GM12865 (cell line): Measurements from ENCODE around the gene VTI1A.

Source experiments
- DNase-seq: peaks from one replicate; pipeline ENCODE4 v3.0.0; 2010; ENCODE audit warnings: low read depth
- H3K4me3 ChIP-seq: 2 replicates; pipeline ENCODE4 v1.5.1; 2011; ENCODE audit warnings: mild to moderate bottlenecking, low read depth, low read length, control low read depth
- TF ChIP-seq, protein P1 (sequence below): IDR thresholded peaks from 2 replicates; pipeline ENCODE4 v1.5.1; 2011; ENCODE audit warnings: low read length, control low read depth, low read depth, inconsistent platforms; ENCODE audit not compliant: insufficient read depth; ENCODE audit errors: missing control alignments

The VTI1A gene

DNA sequence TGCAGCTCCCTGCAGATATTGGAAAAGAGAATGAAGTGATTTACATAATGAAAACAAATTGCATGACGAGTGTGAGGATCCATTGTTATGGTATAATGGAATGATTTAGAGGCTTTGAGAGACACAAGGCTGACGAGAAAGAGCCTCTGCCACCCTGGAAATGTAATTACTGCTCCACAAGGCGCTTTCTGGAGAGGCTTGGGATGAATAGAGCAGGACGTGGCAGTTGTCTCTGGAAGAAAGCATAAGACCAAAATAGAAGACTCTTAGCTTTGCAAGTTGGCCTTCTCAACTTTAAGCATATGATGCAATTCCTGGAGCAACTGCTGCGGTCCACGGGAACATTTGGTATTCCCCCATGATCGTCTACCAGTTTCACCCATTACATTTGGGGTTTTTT lies 321.1 kb downstream of the VTI1A start:
- TF ChIP-seq, protein P1, sequence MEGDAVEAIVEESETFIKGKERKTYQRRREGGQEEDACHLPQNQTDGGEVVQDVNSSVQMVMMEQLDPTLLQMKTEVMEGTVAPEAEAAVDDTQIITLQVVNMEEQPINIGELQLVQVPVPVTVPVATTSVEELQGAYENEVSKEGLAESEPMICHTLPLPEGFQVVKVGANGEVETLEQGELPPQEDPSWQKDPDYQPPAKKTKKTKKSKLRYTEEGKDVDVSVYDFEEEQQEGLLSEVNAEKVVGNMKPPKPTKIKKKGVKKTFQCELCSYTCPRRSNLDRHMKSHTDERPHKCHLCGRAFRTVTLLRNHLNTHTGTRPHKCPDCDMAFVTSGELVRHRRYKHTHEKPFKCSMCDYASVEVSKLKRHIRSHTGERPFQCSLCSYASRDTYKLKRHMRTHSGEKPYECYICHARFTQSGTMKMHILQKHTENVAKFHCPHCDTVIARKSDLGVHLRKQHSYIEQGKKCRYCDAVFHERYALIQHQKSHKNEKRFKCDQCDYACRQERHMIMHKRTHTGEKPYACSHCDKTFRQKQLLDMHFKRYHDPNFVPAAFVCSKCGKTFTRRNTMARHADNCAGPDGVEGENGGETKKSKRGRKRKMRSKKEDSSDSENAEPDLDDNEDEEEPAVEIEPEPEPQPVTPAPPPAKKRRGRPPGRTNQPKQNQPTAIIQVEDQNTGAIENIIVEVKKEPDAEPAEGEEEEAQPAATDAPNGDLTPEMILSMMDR: no peak
- DNase-seq: no peak
- no peak overlapping the region for H3K4me3 ChIP-seq

DNA sequence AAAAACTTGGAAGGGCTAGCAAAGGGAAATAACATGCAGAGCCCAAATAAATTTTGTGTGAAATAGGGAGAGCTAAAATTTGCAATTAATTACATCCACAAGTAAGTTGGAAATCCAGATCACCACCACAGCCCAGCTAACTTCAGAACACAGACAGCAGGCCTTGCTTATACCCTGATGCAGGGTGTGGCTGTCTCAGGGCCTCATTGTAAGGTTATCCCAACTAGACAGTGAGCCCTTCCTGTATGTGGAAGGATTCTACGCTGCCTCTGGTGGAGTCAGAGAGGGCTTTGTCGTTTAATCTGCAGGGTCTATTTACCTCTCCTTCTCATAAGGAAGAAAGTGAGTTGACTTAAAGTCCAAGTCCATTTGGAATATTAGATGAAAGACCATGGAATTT lies 322.1 kb downstream of the VTI1A start:
- TF ChIP-seq, protein P1: no peak
- no peak overlapping the region for H3K4me3 ChIP-seq
- DNase-seq: no peak

DNA sequence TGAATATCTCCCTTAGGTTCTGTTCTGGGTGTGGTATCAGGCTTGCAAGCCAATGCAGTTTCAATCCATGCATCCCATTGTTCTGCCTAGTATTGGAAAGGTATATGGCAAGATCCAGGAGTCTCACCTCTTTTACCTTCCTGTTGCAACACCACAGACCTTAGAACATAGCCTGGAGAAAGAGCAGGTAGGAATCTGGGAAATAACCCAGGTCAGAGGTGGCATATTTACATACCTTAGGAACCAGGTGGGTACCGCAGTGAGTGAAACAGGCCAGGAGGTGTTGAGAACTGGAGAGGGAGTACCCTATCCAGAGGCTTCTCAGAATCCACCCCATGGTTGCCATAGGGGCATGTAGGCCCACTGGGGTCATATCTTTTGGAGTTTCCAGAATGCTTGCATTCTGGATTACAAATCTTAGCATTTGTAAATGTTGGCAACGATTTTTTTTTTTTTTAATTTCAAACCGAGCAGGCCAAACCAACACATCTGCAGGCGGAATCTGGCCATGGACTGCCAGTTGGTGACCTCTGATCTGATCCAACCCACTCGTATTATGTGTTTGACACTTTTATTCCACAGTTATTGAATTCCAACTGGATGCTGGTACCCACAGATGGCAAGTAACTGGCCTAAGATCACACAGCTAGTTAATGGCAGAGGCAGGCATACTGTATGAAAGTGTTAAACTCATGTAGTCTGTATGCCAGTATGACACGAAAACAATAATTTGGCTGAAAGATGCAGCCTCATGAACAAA lies 322.8 kb downstream of the VTI1A start:
- no peak for DNase-seq
- TF ChIP-seq, protein P1: no peak
- no peak overlapping the region for H3K4me3 ChIP-seq

DNA sequence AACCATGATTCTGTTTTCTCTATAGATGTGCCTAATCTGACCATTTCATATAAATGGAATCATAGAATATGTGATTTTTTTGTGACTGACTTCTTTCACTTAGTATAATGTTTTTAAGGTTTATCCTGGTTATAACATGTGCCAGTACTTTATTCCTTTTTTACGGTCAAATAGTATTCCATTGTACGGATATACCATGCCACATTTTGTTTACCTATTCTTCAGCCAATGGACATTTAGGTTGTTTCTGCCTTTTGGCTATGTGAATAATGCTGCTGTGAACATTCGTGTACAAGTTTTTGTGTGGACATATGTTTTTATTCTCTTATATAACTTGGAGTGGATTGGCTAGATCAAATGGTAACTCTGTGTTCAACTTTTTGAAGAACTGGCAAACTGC lies 324.7 kb downstream of the VTI1A start:
- TF ChIP-seq, protein P1: no peak
- DNase-seq: no peak
- H3K4me3 ChIP-seq: no peak overlapping the region

DNA sequence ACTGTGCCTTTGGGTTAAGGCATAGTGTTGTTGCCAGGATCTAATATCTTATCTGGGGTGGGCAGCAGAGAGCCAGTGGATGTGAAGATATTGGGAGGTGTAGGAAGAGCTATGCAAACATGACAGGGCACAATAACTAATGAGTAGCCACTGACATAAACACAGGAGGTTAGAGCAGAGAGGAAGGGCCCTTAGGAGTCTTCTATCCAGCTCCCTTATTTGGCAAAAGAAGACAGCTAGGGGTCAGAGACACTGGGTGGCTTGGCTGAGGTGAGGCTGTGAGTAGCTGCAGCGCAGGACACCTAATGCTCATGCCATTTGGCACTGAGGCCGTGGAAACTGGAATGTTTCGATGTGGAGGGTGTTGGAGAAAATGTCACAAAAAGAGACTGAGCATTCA lies 326.8 kb downstream of the VTI1A start:
- no peak for DNase-seq
- TF ChIP-seq, protein P1: no peak
- no peak overlapping the region for H3K4me3 ChIP-seq

DNA sequence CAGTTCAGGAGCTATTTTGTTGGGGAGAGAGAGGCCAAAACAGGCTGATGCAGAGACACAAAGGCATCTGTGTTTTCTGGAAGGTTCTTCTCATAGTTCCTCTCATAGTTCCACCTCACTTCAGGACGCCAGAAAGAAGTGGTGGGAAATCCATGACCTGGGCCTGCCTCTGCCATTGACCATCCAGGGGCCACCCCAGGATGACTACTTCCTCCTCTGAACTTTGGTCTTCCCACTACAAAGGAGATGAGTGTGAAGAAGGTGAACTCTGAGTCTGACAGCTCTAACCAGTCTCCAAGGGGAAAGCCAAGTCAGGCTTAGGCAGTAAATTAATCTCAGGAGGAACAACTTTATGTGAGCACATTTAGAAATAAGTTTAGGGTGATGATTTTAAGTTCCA lies 327.2 kb downstream of the VTI1A start:
- TF ChIP-seq, protein P1: no peak
- DNase-seq: no peak
- H3K4me3 ChIP-seq: no peak overlapping the region

DNA sequence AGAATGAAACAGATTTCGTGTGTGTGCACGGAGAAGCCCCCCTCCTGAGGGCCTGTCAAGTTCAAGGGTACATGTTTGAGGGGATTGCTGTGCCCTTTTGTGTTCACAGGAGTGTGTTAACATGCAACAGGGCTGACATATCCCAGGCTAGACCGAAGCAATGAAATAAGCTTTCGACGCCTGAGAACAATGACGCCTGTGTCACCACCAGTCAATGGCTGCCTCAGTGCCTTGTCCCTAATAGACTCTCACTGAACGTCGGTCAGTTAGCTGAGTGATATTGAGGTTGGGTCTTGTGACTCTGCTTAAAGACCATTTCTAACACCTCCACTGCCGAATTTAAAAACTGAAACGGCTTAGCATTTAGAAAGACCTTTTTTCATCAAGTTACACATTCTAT lies 327.8 kb downstream of the VTI1A start:
- DNase-seq: no peak
- TF ChIP-seq, protein P1: no peak
- no peak overlapping the region for H3K4me3 ChIP-seq
